GM12864 (cell line): Measurements from ENCODE around the gene LSP1.
"Not testable (repeated sequence)": the region's sequence is repeated elsewhere in the genome, so short reads cannot be mapped to it uniquely, and the experiment has no call there.

ENCODE experiments used
- DNase-seq: peaks from one replicate; pipeline ENCODE4 v3.0.0-alpha.2; 2011; ENCODE audit warnings: low read depth
- H3K4me3 ChIP-seq: 2 replicates; pipeline ENCODE4 v1.5.1; 2011; ENCODE audit warnings: mild to moderate bottlenecking, low read depth, low read length, control low read depth
- CTCF ChIP-seq: IDR thresholded peaks from 2 replicates; pipeline ENCODE4 v1.5.1; 2011; ENCODE audit warnings: low read depth, mild to moderate bottlenecking, moderate library complexity, low read length, control low read depth, inconsistent platforms; ENCODE audit errors: missing control alignments

LSP1 gene

GRCh38 chr11:1812801-1813200 is 40.1 kb upstream of the LSP1 start:
- H3K4me3 ChIP-seq: no peak overlapping the region
- TF ChIP-seq CTCF: no peak
- DNase-seq: no peak

- H3K4me3 ChIP-seq, DNase-seq: not testable (repeated sequence)
Measured at GRCh38 chr11:1813356-1813755, 39.5 kb upstream of the LSP1 start.

GRCh38 chr11:1814691-1815090 is 38.2 kb upstream of the LSP1 start:
- TF ChIP-seq CTCF: no peak
- no peak for DNase-seq

GRCh38 chr11:1815311-1815710 is 37.6 kb upstream of the LSP1 start:
- TF ChIP-seq CTCF: no peak
- no peak for DNase-seq
- no peak overlapping the region for H3K4me3 ChIP-seq

More at GRCh38 chr11:1814691-1815090, 38.2 kb upstream of the LSP1 start:
- H3K4me3 ChIP-seq: no peak overlapping the region

GRCh38 chr11:1815751-1816150 is 37.1 kb upstream of the LSP1 start:
- no peak overlapping the region for H3K4me3 ChIP-seq
- TF ChIP-seq CTCF: no peak

GRCh38 chr11:1817000-1817399 is 35.9 kb upstream of the LSP1 start:
- DNase-seq: no peak
- TF ChIP-seq CTCF: no peak

More at GRCh38 chr11:1815751-1816150, 37.1 kb upstream of the LSP1 start:
- DNase-seq: no peak

GRCh38 chr11:1817511-1817910 is 35.4 kb upstream of the LSP1 start:
- no peak for TF ChIP-seq CTCF
- DNase-seq: no peak
- H3K4me3 ChIP-seq: no peak overlapping the region

More at GRCh38 chr11:1817000-1817399, 35.9 kb upstream of the LSP1 start:
- no peak overlapping the region for H3K4me3 ChIP-seq

GRCh38 chr11:1819074-1819473 is 33.8 kb upstream of the LSP1 start:
- no peak overlapping the region for H3K4me3 ChIP-seq
- no peak for DNase-seq
- TF ChIP-seq CTCF: no peak
